Gastroesophageal sphincter (tissue), 4 donors: ENCODE results near the gene NDUFAF5. TPM values are rescaled to one million over a fixed set of nuclear protein-coding genes. Genes with fewer than 3 reads are reported as not detected.
A peak's percentile ranks its signal among the peaks of the same experiment; 100 is the strongest.

Experiments used
- ATAC-seq: fragments of 150-250 bp; one replicate; pipeline ENCODE4 v1.9.1; 2016; ENCODE audit warnings: mild to moderate bottlenecking, moderate library complexity
- H3K27ac ChIP-seq, 4 donors: fragments of 200-600 bp; sonication (generic) in 3 of 4; 1 replicate in 3 of 4; 2 replicates in 1 of 4; pipeline ENCODE4 v1.5.1; 2016 to 2019
- H3K27me3 ChIP-seq: fragments of 200-600 bp; sonication (generic); one replicate; pipeline ENCODE4 v1.5.1; 2019
- H3K36me3 ChIP-seq, 2 donors: fragments of 200-600 bp; sonication (generic); one replicate each; pipeline ENCODE4 v1.5.1; 2019; ENCODE audit warnings: control low read depth in 1 of 2
- H3K4me1 ChIP-seq, 3 donors: fragments of 200-600 bp; sonication (generic); 1 replicate in 2 of 3; 2 replicates in 1 of 3; pipeline ENCODE4 v1.5.1; 2016 to 2019; ENCODE audit warnings: control low read depth in 2 of 3
- H3K4me3 ChIP-seq, 2 donors: fragments of 200-600 bp; sonication (generic); one replicate each; pipeline ENCODE4 v1.5.1; 2019; ENCODE audit warnings: mild to moderate bottlenecking in 1 of 2, moderate library complexity in 1 of 2
- H3K9me3 ChIP-seq, 3 donors: fragments of 200-600 bp; sonication (generic); one replicate each; pipeline ENCODE4 v1.5.1; 2017 to 2019; ENCODE audit warnings: control low read depth in 2 of 3
- EP300 ChIP-seq: sonication (generic); formaldehyde crosslinking; IDR thresholded peaks from one replicate; pipeline ENCODE4 v1.6.1; 2017; ENCODE audit warnings: antibody characterized with exemption, mild to moderate bottlenecking
- POLR2A ChIP-seq, 2 donors: fragments of 450-650 bp; IDR thresholded peaks; one replicate each; pipeline ENCODE4 v1.6.1; 2017; ENCODE audit warnings: antibody characterized with exemption in 2 of 2, mild to moderate bottlenecking in 2 of 2, moderate library complexity in 1 of 2
- POLR2AphosphoS5 ChIP-seq: sonication (generic); formaldehyde crosslinking; IDR thresholded peaks from one replicate; pipeline ENCODE4 v1.6.1; 2017; ENCODE audit warnings: antibody characterized with exemption
- WGBS, 2 donors: methylation state at CpG; one replicate each; pipeline ENCODE4 v1.1.5; 2018; ENCODE audit warnings: low coverage in 1 of 2; 5-methylcytosine and 5-hydroxymethylcytosine counted together
- total RNA-seq, 4 donors: library from RNA; depleted of rRNA; stranded (reverse); fragments of >200 nt; gene quantifications; one replicate each; pipeline ENCODE4 v1.1.0, GENCODE V29; 2016
- TF ChIP-seq, protein P1 (sequence below), 4 experiments: fragments of 200-600 bp in 2 of 4; fragments of 450-650 bp in 2 of 4; sonication (generic) in 1 of 4; IDR thresholded peaks; one replicate each; pipeline ENCODE4 v1.5.1; 2017 to 2019; ENCODE audit warnings: antibody characterized with exemption in 4 of 4, mild to moderate bottlenecking in 2 of 4, moderate library complexity in 2 of 4

Gene NDUFAF5
- total RNA-seq, 4 donors from 2014 or later: 11.3 to 38.8 (median 13.8) TPM

DNA sequence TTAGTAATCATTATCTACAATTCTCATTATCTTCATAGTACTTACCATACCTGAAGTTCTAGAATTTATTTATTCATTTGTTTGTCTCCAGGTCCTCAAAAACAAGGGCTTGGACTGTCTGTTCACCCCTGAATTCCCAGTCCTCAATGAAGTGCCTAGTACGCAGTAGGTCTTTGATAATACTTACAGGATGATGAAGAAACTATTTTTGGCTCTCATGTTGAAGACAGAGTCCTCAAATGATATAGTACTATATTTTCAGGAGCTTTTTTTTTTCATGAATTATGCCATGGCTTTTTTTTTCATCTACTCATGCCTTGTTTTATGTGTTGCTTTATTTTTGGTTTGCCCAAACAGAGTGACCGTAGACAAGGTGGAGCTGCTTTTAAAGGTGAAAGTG lies 66.5 kb downstream of the NDUFAF5 start:
- Histone ChIP-seq H3K9me3 (no peaks in the 10 kb centered on the region), H3K4me1 (peaks cover 0 to 14% (median 3%) of the 10 kb centered on the region in 3 donors), H3K27ac (peak overlapping the region in 1 of 4 donors; percentile 49), H3K27me3 (no peaks in the 10 kb centered on the region), H3K4me3 (no peak overlapping the region), H3K36me3 (no peaks in the 10 kb centered on the region)
- no peak for ATAC-seq
- WGBS, 2 donors: 48 to 66% methylated on average over 2 of the region's 2 CpGs
- TF ChIP-seq POLR2AphosphoS5 (no peak), EP300 (no peak), POLR2A (IDR thresholded peaks at IDR 0.05) (no peak)
- TF ChIP-seq, protein P1, sequence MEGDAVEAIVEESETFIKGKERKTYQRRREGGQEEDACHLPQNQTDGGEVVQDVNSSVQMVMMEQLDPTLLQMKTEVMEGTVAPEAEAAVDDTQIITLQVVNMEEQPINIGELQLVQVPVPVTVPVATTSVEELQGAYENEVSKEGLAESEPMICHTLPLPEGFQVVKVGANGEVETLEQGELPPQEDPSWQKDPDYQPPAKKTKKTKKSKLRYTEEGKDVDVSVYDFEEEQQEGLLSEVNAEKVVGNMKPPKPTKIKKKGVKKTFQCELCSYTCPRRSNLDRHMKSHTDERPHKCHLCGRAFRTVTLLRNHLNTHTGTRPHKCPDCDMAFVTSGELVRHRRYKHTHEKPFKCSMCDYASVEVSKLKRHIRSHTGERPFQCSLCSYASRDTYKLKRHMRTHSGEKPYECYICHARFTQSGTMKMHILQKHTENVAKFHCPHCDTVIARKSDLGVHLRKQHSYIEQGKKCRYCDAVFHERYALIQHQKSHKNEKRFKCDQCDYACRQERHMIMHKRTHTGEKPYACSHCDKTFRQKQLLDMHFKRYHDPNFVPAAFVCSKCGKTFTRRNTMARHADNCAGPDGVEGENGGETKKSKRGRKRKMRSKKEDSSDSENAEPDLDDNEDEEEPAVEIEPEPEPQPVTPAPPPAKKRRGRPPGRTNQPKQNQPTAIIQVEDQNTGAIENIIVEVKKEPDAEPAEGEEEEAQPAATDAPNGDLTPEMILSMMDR (IDR thresholded peaks at IDR 0.05): no peak

DNA sequence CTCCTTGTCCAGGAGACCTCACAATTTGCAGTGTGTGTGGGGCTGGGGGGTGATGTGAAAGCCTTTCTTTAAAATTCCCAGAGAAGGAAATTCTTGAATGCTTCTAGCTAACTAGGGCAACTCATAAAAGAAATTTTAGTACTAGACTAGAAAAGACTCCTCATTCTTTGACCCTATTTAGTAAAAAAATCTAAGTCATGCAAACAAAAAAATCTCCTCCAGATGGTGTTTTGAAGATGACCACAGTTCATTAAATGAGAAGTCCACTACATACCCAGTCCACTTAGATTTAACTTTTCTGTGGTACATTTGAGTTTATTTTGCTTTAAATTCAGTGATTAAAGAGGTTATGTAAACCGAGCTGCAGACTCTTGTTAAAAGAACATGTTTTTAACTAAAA lies 67.5 kb downstream of the NDUFAF5 start:
- TF ChIP-seq, protein P1 (IDR thresholded peaks at IDR 0.05): no peak
- TF ChIP-seq POLR2A (IDR thresholded peaks at IDR 0.05): no peak
- no peak for TF ChIP-seq EP300
- TF ChIP-seq POLR2AphosphoS5: no peak
- no peak overlapping the region for H3K4me3 ChIP-seq
- peaks cover 0 to 19% (median 3%) of the 10 kb centered on the region in 3 donors for H3K4me1 ChIP-seq
- no peaks in the 10 kb centered on the region for H3K36me3 ChIP-seq
- H3K27me3 ChIP-seq: no peaks in the 10 kb centered on the region
- WGBS, 2 donors: 14 to 25% methylated on average over 1 of the region's 1 CpG
- H3K27ac ChIP-seq: peak overlapping the region in 2 of 4 donors; percentile 14 to 49
- no peaks in the 10 kb centered on the region for H3K9me3 ChIP-seq
- ATAC-seq: no peak

DNA sequence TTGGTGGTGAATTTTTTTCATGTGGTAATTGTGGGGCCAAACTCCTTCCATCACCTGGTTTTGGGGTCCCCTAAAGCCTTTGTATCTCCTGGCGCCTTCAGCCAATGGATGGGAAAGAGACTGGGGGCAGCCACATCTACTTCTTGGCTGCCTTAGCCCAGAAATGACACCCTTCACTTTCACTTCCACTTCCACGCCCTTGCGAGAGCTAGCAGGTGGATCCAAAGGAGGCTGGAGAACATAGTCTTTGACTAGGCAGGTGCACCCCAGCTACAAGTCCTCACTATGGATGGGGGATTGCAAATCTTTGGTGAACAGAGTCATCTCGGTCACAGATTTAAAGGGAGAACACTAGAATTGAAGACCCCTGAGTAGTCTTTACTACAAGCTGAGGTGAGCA lies 70.8 kb downstream of the NDUFAF5 start:
- no peaks in the 10 kb centered on the region for H3K9me3 ChIP-seq
- WGBS, 2 donors: 90% methylated on average over 4 of the region's 4 CpGs; no CpG with 5 or more reads in 1 of the 2 donors
- no peak overlapping the region for H3K4me3 ChIP-seq
- H3K36me3 ChIP-seq: no peaks in the 10 kb centered on the region
- ATAC-seq: no peak
- H3K4me1 ChIP-seq: peaks cover 0 to 30% (median 3%) of the 10 kb centered on the region in 3 donors
- H3K27me3 ChIP-seq: no peaks in the 10 kb centered on the region
- H3K27ac ChIP-seq: no peak overlapping the region
- no peak for TF ChIP-seq EP300
- no peak for TF ChIP-seq POLR2AphosphoS5
- no peak for TF ChIP-seq POLR2A (IDR thresholded peaks at IDR 0.05)
- TF ChIP-seq, protein P1 (IDR thresholded peaks at IDR 0.05): no peak

DNA sequence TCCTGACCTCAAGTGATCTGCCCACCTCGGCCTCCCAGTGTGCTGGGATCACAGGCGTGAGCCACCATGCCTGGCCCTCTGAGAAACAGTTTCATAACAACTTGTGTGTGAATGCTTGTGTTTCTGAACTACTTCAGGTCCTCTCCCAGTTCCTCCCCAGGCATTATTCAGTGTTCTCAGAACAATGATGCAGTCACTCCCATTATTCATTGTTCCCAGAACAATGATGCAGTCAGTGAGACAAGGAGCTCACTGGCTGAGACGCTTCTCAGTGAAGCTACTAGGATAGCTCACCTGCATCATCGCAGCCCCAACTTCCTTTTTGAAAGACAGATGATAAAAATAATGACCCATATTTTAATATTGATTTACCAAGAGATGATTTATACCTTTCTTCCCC lies 71.5 kb downstream of the NDUFAF5 start:
- Histone ChIP-seq H3K27me3 (no peaks in the 10 kb centered on the region), H3K4me1 (peaks cover 0 to 27% (median 3%) of the 10 kb centered on the region in 3 donors), H3K36me3 (no peaks in the 10 kb centered on the region), H3K4me3 (no peak overlapping the region), H3K9me3 (no peaks in the 10 kb centered on the region), H3K27ac (no peak overlapping the region)
- WGBS, 2 donors: 80 to 97% methylated on average over 2 to 3 of the region's 4 CpGs
- TF ChIP-seq, protein P1 (IDR thresholded peaks at IDR 0.05): no peak
- no peak for TF ChIP-seq EP300
- no peak for TF ChIP-seq POLR2AphosphoS5
- TF ChIP-seq POLR2A (IDR thresholded peaks at IDR 0.05): no peak
- ATAC-seq: no peak

DNA sequence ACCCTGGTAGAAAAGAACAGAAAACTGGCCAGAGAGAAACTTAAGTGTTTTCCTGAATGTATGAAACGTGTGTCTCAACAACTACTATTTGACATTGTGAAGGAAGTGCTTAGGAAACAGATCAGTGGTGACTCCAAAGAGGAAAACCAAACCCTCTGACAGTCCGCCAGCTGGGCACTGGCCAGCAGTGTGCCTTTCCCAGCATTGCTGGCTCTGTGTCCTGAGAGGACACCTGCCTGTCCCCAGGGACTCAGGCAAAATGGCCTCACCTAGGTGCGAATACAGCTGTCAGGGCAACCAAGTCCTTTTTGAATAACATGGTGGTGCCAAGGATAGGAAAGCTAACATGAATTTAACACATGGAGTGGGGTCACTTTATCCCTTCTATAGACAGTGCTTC lies 72.5 kb downstream of the NDUFAF5 start:
- 17 to 48% methylated on average over 1 to 3 of the region's 3 CpGs for WGBS, 2 donors
- Histone ChIP-seq H3K9me3 (no peaks in the 10 kb centered on the region), H3K36me3 (no peaks in the 10 kb centered on the region), H3K27me3 (no peaks in the 10 kb centered on the region), H3K4me3 (no peak overlapping the region), H3K4me1 (peaks cover 0 to 18% (median 0%) of the 10 kb centered on the region in 3 donors), H3K27ac (peak overlapping the region in 2 of 4 donors; percentile 38 to 59)
- TF ChIP-seq EP300 (no peak), POLR2AphosphoS5 (peak; percentile 80)
- no peak for ATAC-seq
